Activated CD4-positive, alpha-beta T cell treated with anti-CD3 and anti-CD28 coated beads for 48 hours (primary cell): ENCODE results near the gene ZNF335.
"Not testable (repeated sequence)": the region's sequence is repeated elsewhere in the genome, so short reads cannot be mapped to it uniquely, and the experiment has no call there.

Experiments used
- DNase-seq: peaks from one replicate; pipeline ENCODE4 v3.0.0-alpha.2; 2020

ZNF335 gene

GRCh38 chr20:46000262-46000996 lies 28.4 kb upstream of the ZNF335 start:
- DNase-seq, result no peak

GRCh38 chr20:45999557-46000261 lies 27.7 kb upstream of the ZNF335 start:
- no peak for DNase-seq

- no peak for DNase-seq
Measured at GRCh38 chr20:45998761-45999160, 26.8 kb upstream of the ZNF335 start.

GRCh38 chr20:45998337-45998736 lies 26.3 kb upstream of the ZNF335 start:
- no peak for DNase-seq

DNA sequence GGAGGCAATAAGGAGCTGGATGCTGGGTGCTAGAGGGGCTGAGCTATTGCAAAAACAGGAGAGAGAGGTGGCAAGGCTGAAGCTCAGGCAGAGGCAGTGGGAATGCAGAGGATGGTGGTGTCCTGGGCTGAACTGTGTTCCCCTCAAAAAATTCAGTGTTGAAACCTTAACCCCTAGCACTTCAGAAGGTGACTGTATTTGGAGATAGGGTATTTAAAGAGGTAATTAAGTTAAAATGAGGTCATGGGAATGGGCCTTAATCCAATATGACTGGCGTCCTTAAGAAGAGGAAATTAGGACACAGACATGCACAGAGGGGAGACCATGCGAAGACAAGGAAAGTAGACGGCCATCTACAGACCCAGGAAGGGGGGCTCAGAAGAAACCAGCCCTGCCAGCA lies 25.2 kb upstream of the ZNF335 start:
- no peak for DNase-seq

GRCh38 chr20:45995495-45996097 lies 23.6 kb upstream of the ZNF335 start:
- DNase-seq, result not testable (repeated sequence)

DNA sequence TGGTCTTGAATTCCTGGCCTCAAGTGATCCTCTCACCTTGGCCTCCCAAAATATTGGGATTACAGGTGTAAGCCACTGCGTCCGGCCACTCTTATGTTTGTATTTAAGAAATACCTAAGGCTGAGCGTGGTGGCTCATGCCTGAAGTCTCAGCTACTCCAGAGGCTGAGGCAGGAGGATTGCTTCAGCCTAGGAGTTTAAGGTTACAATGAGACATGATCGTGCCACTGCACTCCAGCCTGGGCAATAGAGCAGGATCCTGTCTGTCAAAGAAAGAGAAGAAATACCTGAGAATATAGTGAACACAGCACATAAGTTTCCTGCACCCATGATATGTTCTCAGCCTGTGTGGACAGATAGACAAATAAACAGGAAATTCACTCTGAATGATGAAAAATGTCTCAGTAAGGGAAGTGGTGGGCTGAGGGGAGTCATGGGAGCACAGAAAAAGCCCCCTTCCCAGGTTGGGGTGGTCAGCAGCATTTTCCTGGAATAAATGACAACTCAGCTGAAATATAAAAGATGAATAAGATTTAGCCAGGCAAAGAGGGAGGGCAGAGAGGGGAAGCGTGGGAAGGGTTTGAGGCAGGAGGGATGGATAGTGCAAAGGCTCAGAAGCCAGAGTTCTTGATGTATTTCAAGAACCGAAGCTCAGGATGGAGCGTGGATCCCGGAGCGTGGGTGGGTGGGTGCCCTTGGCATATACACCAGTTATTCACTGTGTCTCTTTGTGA lies 22.9 kb upstream of the ZNF335 start:
- DNase-seq, result no peak

GRCh38 chr20:45993197-45993951 lies 21.4 kb upstream of the ZNF335 start:
- no peak for DNase-seq

GRCh38 chr20:45991616-45992015 lies 19.6 kb upstream of the ZNF335 start:
- no peak for DNase-seq

GRCh38 chr20:45988830-45989229 lies 16.8 kb upstream of the ZNF335 start:
- DNase-seq, result not testable (repeated sequence)

GRCh38 chr20:45987108-45987780 lies 15.2 kb upstream of the ZNF335 start:
- DNase-seq, result peak; percentile 87

DNA sequence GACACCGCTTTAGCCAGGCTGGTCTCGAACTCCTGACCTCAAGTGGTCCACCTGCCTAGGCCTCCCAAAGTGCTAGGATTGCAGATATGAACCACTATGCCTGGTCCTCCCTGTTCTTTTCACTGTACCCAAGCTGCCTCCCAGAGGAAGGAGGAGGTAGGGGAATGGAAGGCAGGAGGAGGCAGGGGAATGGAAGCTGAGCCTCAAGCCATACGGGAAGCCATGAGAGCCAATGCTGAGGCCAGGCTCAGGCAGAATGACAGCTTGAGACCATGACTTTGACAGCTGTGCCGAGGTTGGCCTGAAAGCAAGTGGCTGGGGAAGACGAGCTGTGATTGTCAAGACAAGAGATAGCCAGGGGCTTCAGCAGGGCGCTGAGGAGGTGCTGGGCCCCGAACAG lies 13.6 kb upstream of the ZNF335 start:
- no peak for DNase-seq

DNA sequence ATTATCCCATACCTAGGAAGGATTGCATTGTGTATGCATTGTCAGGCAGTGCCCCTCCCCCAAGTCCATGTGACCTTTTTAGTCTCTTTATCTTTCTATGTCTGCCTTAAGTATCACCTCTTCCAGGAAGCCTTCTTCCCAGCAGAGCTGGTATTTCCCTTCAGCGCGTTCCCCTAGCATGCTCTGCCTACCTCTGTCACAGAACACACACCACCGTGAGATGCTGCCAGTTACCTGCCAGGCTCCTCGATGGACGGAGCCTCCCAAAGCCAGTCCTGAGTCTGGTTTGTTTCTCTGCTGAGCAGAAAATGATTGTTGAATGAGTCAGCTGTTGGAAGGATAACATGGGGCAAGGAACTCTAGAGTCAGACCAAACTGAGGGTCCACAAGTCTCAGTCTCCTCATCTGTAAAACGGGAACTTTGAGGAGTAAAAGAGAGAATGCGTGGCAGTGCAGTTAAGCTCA lies 11.3 kb upstream of the ZNF335 start:
- no peak for DNase-seq

- no peak for DNase-seq
Measured at GRCh38 chr20:45981261-45981660, 9.3 kb upstream of the ZNF335 start.

DNA sequence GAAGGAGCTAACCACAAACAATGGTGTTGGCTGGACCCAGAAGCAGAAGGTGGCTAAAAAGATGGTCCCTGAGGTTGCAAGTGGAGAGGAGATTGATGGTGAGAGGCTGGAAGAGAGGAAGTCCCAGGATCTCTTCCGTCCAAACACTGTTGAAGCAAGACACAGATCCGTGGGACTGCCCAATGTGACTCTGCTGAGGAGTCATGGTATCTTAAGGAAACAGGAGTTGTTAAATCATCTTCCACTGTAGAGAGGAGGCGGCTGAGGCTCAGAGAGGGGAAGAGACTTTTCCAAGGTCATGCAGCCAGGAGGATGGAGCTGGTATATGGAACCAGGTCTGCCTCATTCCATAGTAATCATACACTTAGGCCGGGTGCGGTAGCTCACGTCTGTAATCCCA lies 4.1 kb upstream of the ZNF335 start:
- DNase-seq, result no peak

DNA sequence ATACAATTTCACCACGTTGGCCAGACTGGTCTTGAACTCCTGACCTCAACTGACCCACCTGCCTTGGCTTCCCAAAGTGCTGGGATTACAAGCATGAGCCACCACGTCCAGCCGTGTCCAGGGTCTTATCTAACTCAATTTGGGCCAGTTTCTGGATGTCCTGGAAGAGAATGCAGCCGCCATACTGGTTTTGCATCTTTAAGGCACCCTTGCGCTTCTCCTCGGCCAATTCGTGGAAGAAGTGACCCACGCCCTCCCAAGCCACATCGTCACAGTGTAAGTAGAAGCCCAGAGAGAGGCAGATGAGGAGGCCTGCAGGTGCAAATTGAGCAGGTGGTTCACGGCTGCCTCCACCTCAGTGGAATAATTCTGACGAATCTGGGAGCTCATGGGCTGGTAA lies 3.7 kb upstream of the ZNF335 start:
- no peak for DNase-seq

DNA sequence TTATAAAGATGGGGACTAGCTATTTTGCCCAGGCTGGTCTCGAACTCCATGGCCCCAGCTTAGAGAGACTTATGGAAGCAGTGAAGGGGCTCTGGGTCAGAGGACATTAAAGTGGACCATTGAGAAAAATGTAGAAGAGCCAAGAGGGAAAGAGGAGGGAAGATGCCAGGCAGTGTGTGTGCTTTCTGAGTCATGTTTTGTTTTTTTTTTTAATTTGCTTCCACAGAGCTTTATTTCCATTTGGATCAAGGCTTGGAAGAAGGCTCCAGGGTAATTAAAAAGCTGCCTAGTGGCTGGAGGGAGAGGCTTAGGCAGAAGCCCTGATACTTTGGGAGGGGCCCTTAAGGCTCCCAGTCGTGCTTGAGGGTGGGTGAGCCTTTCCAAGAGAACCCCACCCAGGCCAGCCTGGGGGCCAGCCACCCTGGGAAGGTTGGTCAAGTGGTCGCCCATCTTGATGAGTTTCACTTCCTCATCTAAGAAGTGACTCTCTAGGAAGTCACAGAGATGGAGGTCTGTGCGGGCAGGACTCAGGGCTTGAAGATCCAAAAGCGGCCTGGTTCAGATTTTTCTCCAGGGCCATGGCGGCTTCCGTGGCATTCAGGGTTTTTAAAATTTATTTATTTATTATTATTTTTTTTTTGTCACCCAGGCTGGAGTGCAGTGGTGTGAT lies 3.0 kb upstream of the ZNF335 start:
- DNase-seq, result no peak

GRCh38 chr20:45972500-45973183 lies 639 bp upstream of the ZNF335 start:
- DNase-seq, result no peak

DNA sequence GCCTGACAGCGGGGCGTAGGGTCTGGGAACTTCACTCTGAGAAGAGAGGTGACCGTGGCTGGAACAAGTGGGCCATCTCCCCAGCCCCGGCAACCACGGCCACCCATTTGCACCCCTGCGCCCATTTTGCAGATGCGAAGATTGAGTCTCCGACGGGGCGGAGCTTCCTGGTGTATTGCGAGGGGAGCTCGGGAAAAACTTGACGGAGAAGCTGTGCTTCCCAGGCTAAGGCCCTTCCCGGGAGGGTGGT lies 653 bp downstream of the ZNF335 start:
- no peak for DNase-seq

DNA sequence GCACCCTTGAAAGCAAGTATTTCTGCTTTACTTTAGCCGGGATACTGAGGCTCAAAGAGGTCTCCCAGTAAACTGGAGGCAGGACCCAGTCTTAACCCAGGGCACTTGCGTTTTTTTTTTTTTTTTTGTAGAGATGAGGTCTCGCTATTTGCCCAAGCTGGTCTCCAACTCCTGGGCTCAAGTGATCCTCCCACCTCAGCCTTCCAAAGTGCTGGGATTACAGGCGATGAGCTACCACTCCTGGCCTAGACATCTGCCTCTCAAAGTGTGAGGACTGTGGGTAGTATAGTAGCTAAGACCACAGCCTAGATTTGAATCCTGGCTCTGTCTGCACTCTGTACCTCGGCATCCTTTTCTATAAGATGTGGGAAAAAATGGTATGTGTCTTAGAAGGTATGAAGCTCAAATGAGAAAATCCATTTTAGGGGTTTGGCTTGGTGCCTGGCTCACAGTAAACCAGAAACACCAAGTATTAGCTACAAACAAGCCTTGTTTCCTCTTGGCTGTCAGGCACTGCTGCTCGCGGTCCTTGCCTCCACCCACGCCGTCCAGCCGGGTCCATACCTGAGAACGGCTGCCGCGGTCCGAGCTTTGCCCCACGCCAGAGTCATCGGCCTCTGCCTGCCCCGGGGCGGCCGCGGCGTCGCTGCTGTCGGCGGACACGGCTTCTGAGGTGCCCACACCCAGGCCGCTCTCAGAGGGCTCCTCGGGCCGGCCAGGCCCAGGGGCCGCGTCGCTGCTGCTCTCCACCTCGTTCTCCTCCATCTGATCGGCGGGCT lies 1.2 kb downstream of the ZNF335 start:
- peak; percentile 38 for DNase-seq
